GM12865 (cell line): Measurements from ENCODE around the gene ENTPD8.

Experiments
- DNase-seq: peaks from one replicate; pipeline ENCODE4 v3.0.0; 2010; ENCODE audit warnings: low read depth
- H3K4me3 ChIP-seq: 2 replicates; pipeline ENCODE4 v1.5.1; 2011; ENCODE audit warnings: mild to moderate bottlenecking, low read depth, low read length, control low read depth
- CTCF ChIP-seq: IDR thresholded peaks from 2 replicates; pipeline ENCODE4 v1.5.1; 2011; ENCODE audit warnings: low read length, control low read depth, low read depth, inconsistent platforms; ENCODE audit not compliant: insufficient read depth; ENCODE audit errors: missing control alignments

Gene ENTPD8

GRCh38 chr9:137435381-137435891, 5.7 kb downstream of the ENTPD8 start:
- TF ChIP-seq CTCF, result no peak

GRCh38 chr9:137434498-137435380, 6.4 kb downstream of the ENTPD8 start:
- no peak for TF ChIP-seq CTCF
- no peak overlapping the region for H3K4me3 ChIP-seq
- DNase-seq, result no peak

More at GRCh38 chr9:137435381-137435891, 5.7 kb downstream of the ENTPD8 start:
- DNase-seq, result no peak
- no peak overlapping the region for H3K4me3 ChIP-seq

GRCh38 chr9:137433916-137434431, 7.2 kb downstream of the ENTPD8 start:
- TF ChIP-seq CTCF, result no peak
- no peak for DNase-seq
- H3K4me3 ChIP-seq, result no peak overlapping the region

- no peak overlapping the region for H3K4me3 ChIP-seq
- no peak for TF ChIP-seq CTCF
- no peak for DNase-seq
Measured at GRCh38 chr9:137433349-137433915, 7.7 kb downstream of the ENTPD8 start.

GRCh38 chr9:137432687-137433348, 8.3 kb downstream of the ENTPD8 start:
- H3K4me3 ChIP-seq, result no peak overlapping the region
- TF ChIP-seq CTCF, result no peak
- no peak for DNase-seq

- no peak overlapping the region for H3K4me3 ChIP-seq
- TF ChIP-seq CTCF, result no peak
- no peak for DNase-seq
Measured at GRCh38 chr9:137431416-137431931, 9.7 kb downstream of the ENTPD8 start.
